Endodermal cell (in vitro differentiated cells): ENCODE data around the gene KARS1. TPM values are rescaled to one million over a fixed set of nuclear protein-coding genes. Genes with fewer than 3 reads are reported as not detected.

ENCODE experiments used
- DNase-seq: peaks from one replicate; pipeline ENCODE4 v3.0.0-alpha.2; 2017
- H3K27ac ChIP-seq: 2 replicates; pipeline ENCODE4 v1.5.1; 2013; ENCODE audit warnings: mild to moderate bottlenecking, low read depth, low read length, moderate library complexity
- H3K27me3 ChIP-seq: 2 replicates; pipeline ENCODE4 v1.6.1; 2013; ENCODE audit warnings: mild to moderate bottlenecking, low read length, moderate library complexity; ENCODE audit not compliant: insufficient read depth, control insufficient read depth, poor library complexity, severe bottlenecking
- H3K36me3 ChIP-seq: 2 replicates; pipeline ENCODE4 v1.7.0; 2013; ENCODE audit warnings: mild to moderate bottlenecking, low read length, moderate library complexity; ENCODE audit not compliant: control insufficient read depth, insufficient read depth
- H3K4me1 ChIP-seq: one replicate; pipeline ENCODE4 v1.7.0; 2013; ENCODE audit warnings: low read length; ENCODE audit not compliant: control insufficient read depth, insufficient read depth
- H3K4me3 ChIP-seq: 2 replicates; pipeline ENCODE4 v1.5.1; 2013; ENCODE audit warnings: mild to moderate bottlenecking, low read length, moderate library complexity
- H3K9ac ChIP-seq: 2 replicates; pipeline ENCODE4 v1.6.1; 2013; ENCODE audit warnings: mild to moderate bottlenecking, low read length, moderate library complexity; ENCODE audit not compliant: poor library complexity, severe bottlenecking; ENCODE audit errors: extremely low read depth
- H3K9me3 ChIP-seq: 2 replicates; pipeline ENCODE4 v1.6.1; 2013; ENCODE audit warnings: mild to moderate bottlenecking, low read length, moderate library complexity; ENCODE audit not compliant: control insufficient read depth
- H3K27ac Mint-ChIP-seq: 2 replicates; pipeline ENCODE4 v1.8.0; 2020; ENCODE audit warnings: mixed read lengths
- H3K27me3 Mint-ChIP-seq: 2 replicates; pipeline ENCODE4 v1.8.0; 2021; ENCODE audit warnings: mild to moderate bottlenecking, mixed read lengths; ENCODE audit not compliant: insufficient read depth
- H3K36me3 Mint-ChIP-seq: 2 replicates; pipeline ENCODE4 v1.8.0; 2020; ENCODE audit warnings: low read depth, mixed read lengths
- H3K4me1 Mint-ChIP-seq: 2 replicates; pipeline ENCODE4 v1.8.0; 2020; ENCODE audit warnings: mixed read lengths
- H3K4me3 Mint-ChIP-seq: 2 replicates; pipeline ENCODE4 v1.8.0; 2020; ENCODE audit warnings: mild to moderate bottlenecking, moderate library complexity, mixed read lengths
- H3K9me3 Mint-ChIP-seq: 2 replicates; pipeline ENCODE4 v1.8.0; 2020; ENCODE audit warnings: mild to moderate bottlenecking, mixed read lengths
- WGBS, 2 experiments: methylation state at CpG; one replicate each; pipeline versions ENCODE4 v1.1.5 to v1.1.7; 2013; ENCODE audit warnings: missing lambda C conversion rate in 2 of 2, mixed read lengths in 1 of 2; ENCODE audit not compliant: insufficient coverage in 1 of 2, insufficient read length in 1 of 2; 5-methylcytosine and 5-hydroxymethylcytosine counted together
- total RNA-seq, 2 donors: library from RNA; stranded (reverse); fragmentation: NEBNext Ultra II Directional in 1 of 2; extraction: Animal tissue kit (Norgen Biotek cat#: 25700) in 1 of 2; gene quantifications; 2 replicates in 1 of 2; 3 replicates in 1 of 2; pipeline ENCODE4 v1.2.1, GENCODE V29; 2021
- TF ChIP-seq, protein P1 (sequence below): fragments of 200-600 bp; sonication (generic); conservative IDR thresholded peaks from 2 replicates; pipeline ENCODE4 v1.5.0; 2021; ENCODE audit warnings: antibody characterized with exemption, mild to moderate bottlenecking

Gene KARS1
- total RNA-seq, 2 donors from 2014 or later, result 141 to 168 TPM

DNA sequence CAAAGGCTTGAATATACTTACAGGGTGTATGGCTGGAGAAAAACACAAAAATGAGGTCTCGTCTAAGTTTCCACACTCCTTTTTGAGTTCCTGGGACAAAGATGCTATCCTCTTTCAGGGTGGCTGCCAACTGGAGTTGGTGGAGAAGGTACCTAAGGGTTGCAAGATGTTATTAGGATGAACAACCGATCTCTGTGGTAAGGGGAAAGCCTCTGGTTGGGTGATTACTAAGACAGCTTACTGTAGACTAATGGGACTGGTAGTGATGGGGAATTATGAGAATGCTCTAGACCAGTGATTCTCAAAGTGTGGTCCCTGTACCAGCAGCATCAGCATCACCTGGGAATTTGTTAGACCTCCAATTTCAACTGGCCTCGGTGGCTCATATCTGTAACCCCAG, 30.3 kb downstream of the KARS1 start:
- H3K9me3 ChIP-seq, result no peaks in the 10 kb centered on the region
- Mint-ChIP-seq H3K36me3 (peaks cover 71% of the 10 kb centered on the region), H3K4me3 (no peak overlapping the region), H3K4me1 (peaks cover 2% of the 10 kb centered on the region), H3K9me3 (no peaks in the 10 kb centered on the region), H3K27ac (no peak overlapping the region), H3K27me3 (no peaks in the 10 kb centered on the region)
- no peak overlapping the region for H3K4me3 ChIP-seq
- TF ChIP-seq, protein P1, sequence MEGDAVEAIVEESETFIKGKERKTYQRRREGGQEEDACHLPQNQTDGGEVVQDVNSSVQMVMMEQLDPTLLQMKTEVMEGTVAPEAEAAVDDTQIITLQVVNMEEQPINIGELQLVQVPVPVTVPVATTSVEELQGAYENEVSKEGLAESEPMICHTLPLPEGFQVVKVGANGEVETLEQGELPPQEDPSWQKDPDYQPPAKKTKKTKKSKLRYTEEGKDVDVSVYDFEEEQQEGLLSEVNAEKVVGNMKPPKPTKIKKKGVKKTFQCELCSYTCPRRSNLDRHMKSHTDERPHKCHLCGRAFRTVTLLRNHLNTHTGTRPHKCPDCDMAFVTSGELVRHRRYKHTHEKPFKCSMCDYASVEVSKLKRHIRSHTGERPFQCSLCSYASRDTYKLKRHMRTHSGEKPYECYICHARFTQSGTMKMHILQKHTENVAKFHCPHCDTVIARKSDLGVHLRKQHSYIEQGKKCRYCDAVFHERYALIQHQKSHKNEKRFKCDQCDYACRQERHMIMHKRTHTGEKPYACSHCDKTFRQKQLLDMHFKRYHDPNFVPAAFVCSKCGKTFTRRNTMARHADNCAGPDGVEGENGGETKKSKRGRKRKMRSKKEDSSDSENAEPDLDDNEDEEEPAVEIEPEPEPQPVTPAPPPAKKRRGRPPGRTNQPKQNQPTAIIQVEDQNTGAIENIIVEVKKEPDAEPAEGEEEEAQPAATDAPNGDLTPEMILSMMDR, result no peak
- no peak for DNase-seq
- no peaks in the 10 kb centered on the region for H3K4me1 ChIP-seq
- WGBS, 2 experiments, result 89 to 100% methylated on average over 3 of the region's 3 CpGs
- peaks cover 67% of the 10 kb centered on the region for H3K36me3 ChIP-seq
- H3K9ac ChIP-seq, result no peak overlapping the region
- no peak overlapping the region for H3K27ac ChIP-seq
- H3K27me3 ChIP-seq, result no peaks in the 10 kb centered on the region

DNA sequence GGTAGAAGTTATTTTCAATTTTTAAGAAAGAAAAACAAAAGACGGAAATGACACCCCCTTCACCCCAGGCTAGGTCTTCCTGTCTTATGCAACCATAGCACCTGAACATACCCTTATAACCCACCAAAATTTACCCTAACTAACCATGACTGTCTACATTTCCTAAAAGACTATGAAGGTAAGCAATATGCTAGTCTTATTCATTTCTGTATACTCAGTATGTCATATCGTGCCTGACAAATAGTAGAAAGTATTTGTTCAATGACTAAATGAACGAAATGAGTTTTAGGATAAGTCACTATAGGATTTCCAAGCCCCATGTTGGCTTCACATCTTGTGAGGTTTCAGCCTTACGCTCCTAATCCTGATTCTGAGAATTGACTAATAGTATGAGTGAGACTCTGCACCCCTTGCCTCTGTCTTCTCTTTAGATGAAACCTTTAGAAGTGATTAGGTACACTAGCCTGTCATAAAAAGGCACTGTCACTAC, 30.9 kb downstream of the KARS1 start:
- H3K4me3 Mint-ChIP-seq, result no peak overlapping the region
- peaks cover 73% of the 10 kb centered on the region for H3K36me3 Mint-ChIP-seq
- H3K9me3 Mint-ChIP-seq, result no peaks in the 10 kb centered on the region

DNA sequence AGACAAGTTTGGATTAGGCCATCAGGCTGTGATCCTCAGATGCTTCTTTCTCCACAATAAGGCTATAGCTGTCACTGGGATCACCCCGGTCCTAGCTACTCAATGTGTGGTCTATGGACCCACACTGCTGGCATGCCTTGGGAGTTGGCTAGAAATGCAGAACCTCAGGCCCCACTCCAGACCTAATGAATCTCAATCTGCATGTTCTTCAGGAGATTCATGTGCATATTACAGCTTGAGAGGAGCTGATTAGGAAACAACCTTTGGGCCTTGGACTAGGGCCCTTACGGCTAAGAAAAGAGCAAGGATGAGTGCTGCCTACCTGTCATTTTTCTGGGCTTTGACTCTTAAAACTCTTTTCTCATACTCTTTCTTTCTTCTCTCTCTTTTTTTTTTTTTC, 31.8 kb downstream of the KARS1 start:
- no peak for DNase-seq
- H3K4me1 Mint-ChIP-seq, result no peaks in the 10 kb centered on the region
- H3K4me3 Mint-ChIP-seq, result no peak overlapping the region
- peaks cover 79% of the 10 kb centered on the region for H3K36me3 Mint-ChIP-seq
- TF ChIP-seq, protein P1, result no peak
- no peak overlapping the region for H3K4me3 ChIP-seq
- no peak overlapping the region for H3K27ac ChIP-seq
- no peaks in the 10 kb centered on the region for H3K4me1 ChIP-seq
- 80 to 98% methylated on average over 1 to 2 of the region's 2 CpGs for WGBS, 2 experiments
- no peaks in the 10 kb centered on the region for H3K9me3 ChIP-seq
- no peak overlapping the region for H3K27ac Mint-ChIP-seq
- no peaks in the 10 kb centered on the region for H3K27me3 Mint-ChIP-seq
- H3K9ac ChIP-seq, result no peak overlapping the region
- H3K27me3 ChIP-seq, result no peaks in the 10 kb centered on the region
- H3K9me3 Mint-ChIP-seq, result no peaks in the 10 kb centered on the region
- peaks cover 77% of the 10 kb centered on the region for H3K36me3 ChIP-seq

More for the DNA sequence above, 30.9 kb downstream of the KARS1 start:
- H3K27me3 ChIP-seq, result no peaks in the 10 kb centered on the region
- TF ChIP-seq, protein P1, result no peak
- H3K4me3 ChIP-seq, result no peak overlapping the region
- H3K9ac ChIP-seq, result no peak overlapping the region
- H3K4me1 Mint-ChIP-seq, result no peaks in the 10 kb centered on the region
- no peak overlapping the region for H3K27ac ChIP-seq
- 96 to 97% methylated on average over 4 of the region's 4 CpGs for WGBS, 2 experiments
- no peaks in the 10 kb centered on the region for H3K9me3 ChIP-seq
- DNase-seq, result no peak
- H3K27me3 Mint-ChIP-seq, result no peaks in the 10 kb centered on the region
- H3K36me3 ChIP-seq, result peaks cover 69% of the 10 kb centered on the region
- no peak overlapping the region for H3K27ac Mint-ChIP-seq
- H3K4me1 ChIP-seq, result no peaks in the 10 kb centered on the region
